Measurements from ENCODE around the gene GPSM3. TPM values are rescaled to one million over a fixed set of nuclear protein-coding genes. Genes with fewer than 3 reads are reported as not detected.

Gene GPSM3
- total RNA-seq, 1 experiment from 2014 or later, result 4.8 TPM

- no TSS peak for BruUV-seq (replicated peaks)
These were observed 22.1 kb downstream of the GPSM3 start for GRCh38 chr6:32170294-32170693.

GRCh38 chr6:32168807-32169591 lies 23.4 kb downstream of the GPSM3 start:
- Histone ChIP-seq H3K4me1 (ENCODE audit: insufficient read depth, low read length, poor library complexity, severe bottlenecking) (peaks cover 7% of the 10 kb centered on the region), H3K4me3 (ENCODE audit: low read depth, low read length, poor library complexity, severe bottlenecking) (no peak overlapping the region), H3K27ac (ENCODE audit: low read depth, low read length, poor library complexity, severe bottlenecking) (no peak overlapping the region), H3K9me3 (ENCODE audit: low read depth, low read length, poor library complexity, severe bottlenecking) (no peaks in the 10 kb centered on the region), H3K27me3 (replicated peaks; ENCODE audit: insufficient read depth, low read depth, low read length, poor library complexity) (no peaks in the 10 kb centered on the region), H3K36me3 (ENCODE audit: insufficient read depth, low read length, poor library complexity, severe bottlenecking) (peaks cover 47% of the 10 kb centered on the region)
- POLR2A ChIA-PET (ENCODE audit: low non-redundant PET), result no interaction called here
- BruUV-seq (replicated peaks), result no TSS peak
- intact Hi-C loops (cut with micrococcal nuclease; ENCODE audit: unreplicated experiment), result no loop called here
- TF ChIP-seq CTCF (conservative IDR thresholded peaks at IDR 0.05; ENCODE audit: low read depth, low read length) (0 out of 2 replicates have a peak, but pooled peaks have one; percentile 9), EZH2 (IDR thresholded peaks at IDR 0.05; ENCODE audit: borderline replicate concordance, low read depth, low read length, poor library complexity, severe bottlenecking) (no peak)
- DNase-seq (ENCODE audit: low spot score), result no peak
- CTCF ChIA-PET, result no interaction called here

More at GRCh38 chr6:32170294-32170693, 22.1 kb downstream of the GPSM3 start:
- H3K4me1 ChIP-seq (ENCODE audit: insufficient read depth, low read length, poor library complexity, severe bottlenecking), result peaks cover 6% of the 10 kb centered on the region
- TF ChIP-seq EZH2 (IDR thresholded peaks at IDR 0.05; ENCODE audit: borderline replicate concordance, low read depth, low read length, poor library complexity, severe bottlenecking), result no peak
- TF ChIP-seq CTCF (conservative IDR thresholded peaks at IDR 0.05; ENCODE audit: low read depth, low read length), result no peak
- H3K9me3 ChIP-seq (ENCODE audit: low read depth, low read length, poor library complexity, severe bottlenecking), result no peaks in the 10 kb centered on the region
- H3K27ac ChIP-seq (ENCODE audit: low read depth, low read length, poor library complexity, severe bottlenecking), result no peak overlapping the region
- ChIA-PET POLR2A (ENCODE audit: low non-redundant PET) (interaction anchor here (0.6 kb wide), 1 partner anchor 47 kb away, joined by 3 read pairs; no protein-coding TSS in a partner anchor), CTCF (no interaction called here)
- no peak overlapping the region for H3K4me3 ChIP-seq (ENCODE audit: low read depth, low read length, poor library complexity, severe bottlenecking)
- H3K36me3 ChIP-seq (ENCODE audit: insufficient read depth, low read length, poor library complexity, severe bottlenecking), result peaks cover 47% of the 10 kb centered on the region
- H3K27me3 ChIP-seq (replicated peaks; ENCODE audit: insufficient read depth, low read depth, low read length, poor library complexity), result no peaks in the 10 kb centered on the region
- no peak for DNase-seq (ENCODE audit: low spot score)
- intact Hi-C loops (cut with micrococcal nuclease; ENCODE audit: unreplicated experiment), result no loop called here

- TF ChIP-seq CTCF (conservative IDR thresholded peaks at IDR 0.05; ENCODE audit: low read depth, low read length) (no peak), EZH2 (IDR thresholded peaks at IDR 0.05; ENCODE audit: borderline replicate concordance, low read depth, low read length, poor library complexity, severe bottlenecking) (no peak)
- peaks cover 14% of the 10 kb centered on the region for H3K4me1 ChIP-seq (ENCODE audit: insufficient read depth, low read length, poor library complexity, severe bottlenecking)
- H3K9me3 ChIP-seq (ENCODE audit: low read depth, low read length, poor library complexity, severe bottlenecking), result no peaks in the 10 kb centered on the region
- POLR2A ChIA-PET (ENCODE audit: low non-redundant PET), result no interaction called here
- no peak overlapping the region for H3K4me3 ChIP-seq (ENCODE audit: low read depth, low read length, poor library complexity, severe bottlenecking)
- DNase-seq (ENCODE audit: low spot score), result no peak
- CTCF ChIA-PET, result no interaction called here
- H3K27me3 ChIP-seq (replicated peaks; ENCODE audit: insufficient read depth, low read depth, low read length, poor library complexity), result no peaks in the 10 kb centered on the region
- TSS peak; percentile 77 for BruUV-seq (replicated peaks)
- intact Hi-C loops (cut with micrococcal nuclease; ENCODE audit: unreplicated experiment), result no loop called here
- peak overlapping the region; percentile 16 for H3K27ac ChIP-seq (ENCODE audit: low read depth, low read length, poor library complexity, severe bottlenecking)
- peaks cover 47% of the 10 kb centered on the region for H3K36me3 ChIP-seq (ENCODE audit: insufficient read depth, low read length, poor library complexity, severe bottlenecking)
These were observed 24.1 kb downstream of the GPSM3 start for GRCh38 chr6:32168350-32168749.

All from A673 (cell line).